GM12878 (cell line): ENCODE data around the gene PPOX. TPM values are rescaled to one million over a fixed set of nuclear protein-coding genes. Genes with fewer than 3 reads are reported as not detected.

ENCODE experiments used
- ATAC-seq: fragments of 200-7000 bp; cut with Tn5 transposase; 3 replicates; pipeline ENCODE4 v1.9.1; 2020; ENCODE audit warnings: mild to moderate bottlenecking, moderate library complexity
- BruUV-seq: library from RNA; stranded (reverse); fragments of 400-500 nt; replicated peaks from 2 replicates; lab custom pipeline; 2021; lab: Mats Ljungman, UMichigan
- CTCF ChIA-PET: fragments of 300-600 bp; sonication (Branson Sonifier 250); formaldehyde crosslinking; extraction: SDS; loops from one replicate; lab custom pipeline; 2021; ENCODE audit warnings: inconsistent platforms; lab: Yijun Ruan, JAX
- POLR2A ChIA-PET: fragments of 350-600 bp; formaldehyde crosslinking; extraction: SDS; loops from one replicate; lab custom pipeline; 2021; ENCODE audit warnings: inconsistent platforms; lab: Charles Lee
- RAD21 ChIA-PET: fragments of 300-600 bp; sonication (Branson Sonifier 250); formaldehyde crosslinking; loops from one replicate; lab custom pipeline; 2023; ENCODE audit warnings: antibody characterized with exemption; ENCODE audit not compliant: unreplicated experiment; lab: Charles Lee
- SMC1A ChIA-PET: fragments of 300-600 bp; sonication (Branson Sonifier 250); formaldehyde crosslinking; loops from one replicate; lab custom pipeline; 2023; ENCODE audit not compliant: unreplicated experiment, uncharacterized antibody; lab: Charles Lee
- DNase-seq: peaks from one replicate; pipeline ENCODE4 v3.0.0-alpha.2; 2011; ENCODE audit warnings: low read depth, low spot score
- FAIRE-seq: peaks from 3 replicates; lab custom pipeline; 2011; peaks lifted over from hg19 to GRCh38; lab: Jason Lieb, UNC
- H2AFZ ChIP-seq: 2 replicates; pipeline ENCODE4 v1.6.0; 2011; ENCODE audit warnings: low read depth, low read length, control low read depth; ENCODE audit not compliant: control insufficient read depth
- H3K27ac ChIP-seq: 2 replicates; pipeline ENCODE4 v1.5.1; 2011; ENCODE audit warnings: control low read depth; ENCODE audit not compliant: control insufficient read depth, insufficient read depth
- H3K27me3 ChIP-seq, 2 experiments: replicated peaks in 1 of 2; 2 replicates each; pipeline versions ENCODE4 v1.6.0 to v1.6.1; 2011; ENCODE audit warnings: low read length in 1 of 2; ENCODE audit not compliant: control insufficient read depth in 2 of 2, insufficient read depth in 2 of 2
- H3K36me3 ChIP-seq, 2 experiments: 2 replicates each; pipeline ENCODE4 v1.5.1; 2011; ENCODE audit warnings: low read length in 1 of 2; ENCODE audit not compliant: control insufficient read depth in 2 of 2, insufficient read depth in 2 of 2
- H3K4me1 ChIP-seq: 2 replicates; pipeline ENCODE4 v1.6.1; 2011; ENCODE audit warnings: mild to moderate bottlenecking, low read length, moderate library complexity, mixed read lengths; ENCODE audit not compliant: control insufficient read depth, insufficient read depth
- H3K4me2 ChIP-seq: 2 replicates; pipeline ENCODE4 v1.6.0; 2011; ENCODE audit warnings: control low read depth; ENCODE audit not compliant: control insufficient read depth, insufficient read depth
- H3K4me3 ChIP-seq: fragments of 200-600 bp; sonication (generic); 2 replicates; pipeline ENCODE4 v1.5.1; 2016
- H3K79me2 ChIP-seq: 2 replicates; pipeline ENCODE4 v1.6.0; 2011; ENCODE audit warnings: low read length; ENCODE audit not compliant: control insufficient read depth, insufficient read depth
- H3K9ac ChIP-seq: 2 replicates; pipeline ENCODE4 v1.8.0; 2011; ENCODE audit warnings: low read length, control low read depth, mixed read lengths; ENCODE audit not compliant: control insufficient read depth, insufficient read depth
- H3K9me3 ChIP-seq: replicated peaks from 3 replicates; pipeline ENCODE4 v1.5.1; 2011; ENCODE audit warnings: mild to moderate bottlenecking, low read length; ENCODE audit not compliant: control insufficient read depth, insufficient read depth
- H4K20me1 ChIP-seq: 2 replicates; pipeline ENCODE4 v1.6.0; 2011; ENCODE audit not compliant: control insufficient read depth, insufficient read depth
- CBX3 ChIP-seq: fragments of 200-600 bp; sonication (generic); IDR thresholded peaks from 2 replicates; pipeline ENCODE4 v1.6.1; 2016; ENCODE audit warnings: low read depth, borderline replicate concordance
- SMAD5 ChIP-seq: IDR thresholded peaks from 2 replicates; pipeline ENCODE4 v1.6.1; 2016; ENCODE audit warnings: antibody characterized with exemption, low read depth
- WGBS: methylation state at CpG from one replicate; pipeline ENCODE4 v1.1.6; 2016; ENCODE audit warnings: low lambda C conversion rate; ENCODE audit not compliant: insufficient replicate concordance, insufficient coverage; ENCODE audit errors: missing lambda C conversion rate; 5-methylcytosine and 5-hydroxymethylcytosine counted together
- in situ Hi-C: fragments of 300-500 bp; cut with MboI; formaldehyde crosslinking; loops from 9 replicates; pipeline ENCODE4 v1.14.3; 2018; ENCODE audit warnings: mixed read lengths
- intact Hi-C: fragments of 100-400 bp; cut with micrococcal nuclease; formaldehyde crosslinking; loops from one replicate; pipeline ENCODE4 v1.14.2; 2022; ENCODE audit not compliant: unreplicated experiment
- polyA plus RNA-seq, 11 experiments: library from polyadenylated mRNA; depleted of rRNA in 4 of 11; unstranded in 6 of 11; stranded (reverse) in 5 of 11; fragments of >200 nt; fragmentation: Nextera tagmentation in 4 of 11; fragmentation: Illumina TruSeq in 1 of 11; extraction: Ambion mirVana in 4 of 11; extraction: Trizol in 1 of 11; gene quantifications; 1 replicate in 1 of 11; 2 replicates in 10 of 11; pipeline versions ENCODE4 v1.2.1 to v1.2.3, GENCODE V29; 2011 to 2016; ENCODE audit warnings: inconsistent platforms in 2 of 11, missing spikeins in 2 of 11, low read depth in 1 of 11
- total RNA-seq, 4 experiments: library from RNA; depleted of rRNA in 3 of 4; stranded (reverse); fragments of >200 nt in 3 of 4; fragmentation: Illumina TruSeq in 1 of 4; extraction: Trizol in 1 of 4; gene quantifications; 2 replicates each; pipeline versions ENCODE4 v1.2.1 to v1.2.3, GENCODE V29; 2013 to 2021
- TF ChIP-seq, protein P1 (sequence below): fragments of 150-350 bp; IDR thresholded peaks from 2 replicates; pipeline ENCODE4 v1.6.1; 2016; ENCODE audit warnings: low read depth, low read length
- TF ChIP-seq, protein P2 (sequence below): IDR thresholded peaks from 2 replicates; pipeline ENCODE4 v1.6.1; 2012; ENCODE audit warnings: improper control_type of control experiment, low read depth, low read length; ENCODE audit not compliant: insufficient replicate concordance
- TF ChIP-seq, protein P3 (sequence below): IDR thresholded peaks from 2 replicates; pipeline ENCODE4 v1.6.1; 2011; ENCODE audit warnings: mild to moderate bottlenecking, low read depth, low read length, moderate library complexity; ENCODE audit not compliant: insufficient replicate concordance
- TF ChIP-seq, protein P4 (sequence below): fragments of 450-650 bp; formaldehyde crosslinking; IDR thresholded peaks from 2 replicates; pipeline ENCODE4 v1.4.0; 2020; ENCODE audit warnings: mild to moderate bottlenecking, moderate library complexity

Gene PPOX
- total and polyA plus RNA-seq, 10 of the 15 experiments (the other 5 are each of a cell fraction or from before 2014, with no cell fraction given): 8.9 to 31.5 (median 20.3) TPM

DNA sequence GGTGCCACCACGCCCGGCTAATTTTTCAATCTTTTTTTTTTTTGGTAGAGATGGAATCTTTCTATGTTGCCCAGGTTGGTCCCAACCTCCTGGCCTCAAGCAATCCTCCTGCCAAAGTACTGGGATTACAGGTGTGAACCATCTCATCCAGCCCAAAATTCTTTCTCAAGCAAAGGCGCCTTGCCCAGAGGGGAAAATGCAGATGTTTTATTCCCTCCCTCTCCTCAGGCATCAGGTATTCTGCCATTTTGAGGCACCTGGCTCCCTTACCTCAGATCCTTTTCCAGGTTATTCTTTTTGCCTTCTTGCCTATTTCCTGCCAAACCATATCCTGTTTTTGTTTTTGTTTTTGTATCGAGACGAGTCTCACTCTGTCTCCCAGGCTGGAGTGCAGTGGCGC is 22.2 kb downstream of the PPOX start (continued):
- TF ChIP-seq, protein P1, sequence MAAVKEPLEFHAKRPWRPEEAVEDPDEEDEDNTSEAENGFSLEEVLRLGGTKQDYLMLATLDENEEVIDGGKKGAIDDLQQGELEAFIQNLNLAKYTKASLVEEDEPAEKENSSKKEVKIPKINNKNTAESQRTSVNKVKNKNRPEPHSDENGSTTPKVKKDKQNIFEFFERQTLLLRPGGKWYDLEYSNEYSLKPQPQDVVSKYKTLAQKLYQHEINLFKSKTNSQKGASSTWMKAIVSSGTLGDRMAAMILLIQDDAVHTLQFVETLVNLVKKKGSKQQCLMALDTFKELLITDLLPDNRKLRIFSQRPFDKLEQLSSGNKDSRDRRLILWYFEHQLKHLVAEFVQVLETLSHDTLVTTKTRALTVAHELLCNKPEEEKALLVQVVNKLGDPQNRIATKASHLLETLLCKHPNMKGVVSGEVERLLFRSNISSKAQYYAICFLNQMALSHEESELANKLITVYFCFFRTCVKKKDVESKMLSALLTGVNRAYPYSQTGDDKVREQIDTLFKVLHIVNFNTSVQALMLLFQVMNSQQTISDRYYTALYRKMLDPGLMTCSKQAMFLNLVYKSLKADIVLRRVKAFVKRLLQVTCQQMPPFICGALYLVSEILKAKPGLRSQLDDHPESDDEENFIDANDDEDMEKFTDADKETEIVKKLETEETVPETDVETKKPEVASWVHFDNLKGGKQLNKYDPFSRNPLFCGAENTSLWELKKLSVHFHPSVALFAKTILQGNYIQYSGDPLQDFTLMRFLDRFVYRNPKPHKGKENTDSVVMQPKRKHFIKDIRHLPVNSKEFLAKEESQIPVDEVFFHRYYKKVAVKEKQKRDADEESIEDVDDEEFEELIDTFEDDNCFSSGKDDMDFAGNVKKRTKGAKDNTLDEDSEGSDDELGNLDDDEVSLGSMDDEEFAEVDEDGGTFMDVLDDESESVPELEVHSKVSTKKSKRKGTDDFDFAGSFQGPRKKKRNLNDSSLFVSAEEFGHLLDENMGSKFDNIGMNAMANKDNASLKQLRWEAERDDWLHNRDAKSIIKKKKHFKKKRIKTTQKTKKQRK: no peak
- TF ChIP-seq SMAD5: no peak

DNA sequence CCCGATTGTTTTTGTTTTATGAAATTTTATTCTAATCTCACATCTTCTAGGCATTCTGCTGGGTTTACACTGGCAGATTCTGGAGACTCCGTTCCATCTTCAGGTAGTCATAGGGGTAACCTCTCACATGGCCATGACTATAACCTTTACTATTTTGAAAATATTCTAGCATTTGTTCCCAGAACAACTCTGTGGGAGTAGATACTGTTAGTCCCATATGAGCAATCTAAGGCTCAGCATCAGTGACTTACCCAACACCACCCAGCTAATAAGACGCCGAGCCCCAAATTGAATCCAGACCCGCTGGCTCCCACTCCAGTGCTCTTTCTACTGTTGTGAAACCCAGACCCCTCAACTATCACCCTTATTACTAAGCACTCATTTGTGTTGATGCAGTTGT is 22.8 kb downstream of the PPOX start:
- ChIA-PET RAD21 (interaction anchor here (7.2 kb wide), 1 partner anchor 36 kb away, joined by 55 read pairs; the partner anchor contains the start of genes APOA2 and TOMM40L), POLR2A (interaction anchor here (0.6 kb wide), 1 partner anchor 191 kb away, joined by 4 read pairs; no protein-coding TSS in a partner anchor), CTCF (interaction anchor here (1.3 to 7.0 kb wide), 2 partner anchors 23 to 194 kb away, joined by 4 to 113 read pairs; partner anchors contain the start of gene PPOX), SMC1A (interaction anchor here (1.1 to 1.8 kb wide), 2 partner anchors 13 to 23 kb away, joined by 3 to 4 read pairs; partner anchors contain the start of genes NDUFS2 and PPOX)
- Histone ChIP-seq H3K27ac (no peak overlapping the region), H3K9ac (no peak overlapping the region), H3K4me1 (peaks cover 30% of the 10 kb centered on the region), H3K36me3 (no peaks in the 10 kb centered on the region), H3K79me2 (peaks cover 4% of the 10 kb centered on the region), H3K27me3 (no peaks in the 10 kb centered on the region), H4K20me1 (no peaks in the 10 kb centered on the region), H3K9me3 (no peaks in the 10 kb centered on the region), H3K4me2 (no peak overlapping the region), H2AFZ (no peak overlapping the region), H3K4me3 (no peak overlapping the region)
- FAIRE-seq (no peak), DNase-seq (no peak), ATAC-seq (no peak)
- intact Hi-C loops: no loop called here
- 97% methylated on average over 5 of the region's 5 CpGs for WGBS
- no TSS peak for BruUV-seq
- in situ Hi-C loops: no loop called here
- TF ChIP-seq, protein P2, sequence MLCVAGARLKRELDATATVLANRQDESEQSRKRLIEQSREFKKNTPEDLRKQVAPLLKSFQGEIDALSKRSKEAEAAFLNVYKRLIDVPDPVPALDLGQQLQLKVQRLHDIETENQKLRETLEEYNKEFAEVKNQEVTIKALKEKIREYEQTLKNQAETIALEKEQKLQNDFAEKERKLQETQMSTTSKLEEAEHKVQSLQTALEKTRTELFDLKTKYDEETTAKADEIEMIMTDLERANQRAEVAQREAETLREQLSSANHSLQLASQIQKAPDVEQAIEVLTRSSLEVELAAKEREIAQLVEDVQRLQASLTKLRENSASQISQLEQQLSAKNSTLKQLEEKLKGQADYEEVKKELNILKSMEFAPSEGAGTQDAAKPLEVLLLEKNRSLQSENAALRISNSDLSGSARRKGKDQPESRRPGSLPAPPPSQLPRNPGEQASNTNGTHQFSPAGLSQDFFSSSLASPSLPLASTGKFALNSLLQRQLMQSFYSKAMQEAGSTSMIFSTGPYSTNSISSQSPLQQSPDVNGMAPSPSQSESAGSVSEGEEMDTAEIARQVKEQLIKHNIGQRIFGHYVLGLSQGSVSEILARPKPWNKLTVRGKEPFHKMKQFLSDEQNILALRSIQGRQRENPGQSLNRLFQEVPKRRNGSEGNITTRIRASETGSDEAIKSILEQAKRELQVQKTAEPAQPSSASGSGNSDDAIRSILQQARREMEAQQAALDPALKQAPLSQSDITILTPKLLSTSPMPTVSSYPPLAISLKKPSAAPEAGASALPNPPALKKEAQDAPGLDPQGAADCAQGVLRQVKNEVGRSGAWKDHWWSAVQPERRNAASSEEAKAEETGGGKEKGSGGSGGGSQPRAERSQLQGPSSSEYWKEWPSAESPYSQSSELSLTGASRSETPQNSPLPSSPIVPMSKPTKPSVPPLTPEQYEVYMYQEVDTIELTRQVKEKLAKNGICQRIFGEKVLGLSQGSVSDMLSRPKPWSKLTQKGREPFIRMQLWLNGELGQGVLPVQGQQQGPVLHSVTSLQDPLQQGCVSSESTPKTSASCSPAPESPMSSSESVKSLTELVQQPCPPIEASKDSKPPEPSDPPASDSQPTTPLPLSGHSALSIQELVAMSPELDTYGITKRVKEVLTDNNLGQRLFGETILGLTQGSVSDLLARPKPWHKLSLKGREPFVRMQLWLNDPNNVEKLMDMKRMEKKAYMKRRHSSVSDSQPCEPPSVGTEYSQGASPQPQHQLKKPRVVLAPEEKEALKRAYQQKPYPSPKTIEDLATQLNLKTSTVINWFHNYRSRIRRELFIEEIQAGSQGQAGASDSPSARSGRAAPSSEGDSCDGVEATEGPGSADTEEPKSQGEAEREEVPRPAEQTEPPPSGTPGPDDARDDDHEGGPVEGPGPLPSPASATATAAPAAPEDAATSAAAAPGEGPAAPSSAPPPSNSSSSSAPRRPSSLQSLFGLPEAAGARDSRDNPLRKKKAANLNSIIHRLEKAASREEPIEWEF: no peak
- TF ChIP-seq, protein P3, sequence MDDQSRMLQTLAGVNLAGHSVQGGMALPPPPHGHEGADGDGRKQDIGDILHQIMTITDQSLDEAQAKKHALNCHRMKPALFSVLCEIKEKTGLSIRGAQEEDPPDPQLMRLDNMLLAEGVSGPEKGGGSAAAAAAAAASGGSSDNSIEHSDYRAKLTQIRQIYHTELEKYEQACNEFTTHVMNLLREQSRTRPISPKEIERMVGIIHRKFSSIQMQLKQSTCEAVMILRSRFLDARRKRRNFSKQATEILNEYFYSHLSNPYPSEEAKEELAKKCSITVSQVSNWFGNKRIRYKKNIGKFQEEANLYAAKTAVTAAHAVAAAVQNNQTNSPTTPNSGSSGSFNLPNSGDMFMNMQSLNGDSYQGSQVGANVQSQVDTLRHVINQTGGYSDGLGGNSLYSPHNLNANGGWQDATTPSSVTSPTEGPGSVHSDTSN: no peak
- TF ChIP-seq, protein P4, sequence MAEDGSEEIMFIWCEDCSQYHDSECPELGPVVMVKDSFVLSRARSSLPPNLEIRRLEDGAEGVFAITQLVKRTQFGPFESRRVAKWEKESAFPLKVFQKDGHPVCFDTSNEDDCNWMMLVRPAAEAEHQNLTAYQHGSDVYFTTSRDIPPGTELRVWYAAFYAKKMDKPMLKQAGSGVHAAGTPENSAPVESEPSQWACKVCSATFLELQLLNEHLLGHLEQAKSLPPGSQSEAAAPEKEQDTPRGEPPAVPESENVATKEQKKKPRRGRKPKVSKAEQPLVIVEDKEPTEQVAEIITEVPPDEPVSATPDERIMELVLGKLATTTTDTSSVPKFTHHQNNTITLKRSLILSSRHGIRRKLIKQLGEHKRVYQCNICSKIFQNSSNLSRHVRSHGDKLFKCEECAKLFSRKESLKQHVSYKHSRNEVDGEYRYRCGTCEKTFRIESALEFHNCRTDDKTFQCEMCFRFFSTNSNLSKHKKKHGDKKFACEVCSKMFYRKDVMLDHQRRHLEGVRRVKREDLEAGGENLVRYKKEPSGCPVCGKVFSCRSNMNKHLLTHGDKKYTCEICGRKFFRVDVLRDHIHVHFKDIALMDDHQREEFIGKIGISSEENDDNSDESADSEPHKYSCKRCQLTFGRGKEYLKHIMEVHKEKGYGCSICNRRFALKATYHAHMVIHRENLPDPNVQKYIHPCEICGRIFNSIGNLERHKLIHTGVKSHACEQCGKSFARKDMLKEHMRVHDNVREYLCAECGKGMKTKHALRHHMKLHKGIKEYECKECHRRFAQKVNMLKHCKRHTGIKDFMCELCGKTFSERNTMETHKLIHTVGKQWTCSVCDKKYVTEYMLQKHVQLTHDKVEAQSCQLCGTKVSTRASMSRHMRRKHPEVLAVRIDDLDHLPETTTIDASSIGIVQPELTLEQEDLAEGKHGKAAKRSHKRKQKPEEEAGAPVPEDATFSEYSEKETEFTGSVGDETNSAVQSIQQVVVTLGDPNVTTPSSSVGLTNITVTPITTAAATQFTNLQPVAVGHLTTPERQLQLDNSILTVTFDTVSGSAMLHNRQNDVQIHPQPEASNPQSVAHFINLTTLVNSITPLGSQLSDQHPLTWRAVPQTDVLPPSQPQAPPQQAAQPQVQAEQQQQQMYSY (CRISPR knock-in tag): no peak
- TF ChIP-seq CBX3: no peak
